ENCODE data around the gene CATSPERB.

- TF ChIP-seq MAX (IDR thresholded peaks at IDR 0.05; ENCODE audit: insufficient read depth, insufficient read length): no peak
- TF ChIP-seq, protein P1, sequence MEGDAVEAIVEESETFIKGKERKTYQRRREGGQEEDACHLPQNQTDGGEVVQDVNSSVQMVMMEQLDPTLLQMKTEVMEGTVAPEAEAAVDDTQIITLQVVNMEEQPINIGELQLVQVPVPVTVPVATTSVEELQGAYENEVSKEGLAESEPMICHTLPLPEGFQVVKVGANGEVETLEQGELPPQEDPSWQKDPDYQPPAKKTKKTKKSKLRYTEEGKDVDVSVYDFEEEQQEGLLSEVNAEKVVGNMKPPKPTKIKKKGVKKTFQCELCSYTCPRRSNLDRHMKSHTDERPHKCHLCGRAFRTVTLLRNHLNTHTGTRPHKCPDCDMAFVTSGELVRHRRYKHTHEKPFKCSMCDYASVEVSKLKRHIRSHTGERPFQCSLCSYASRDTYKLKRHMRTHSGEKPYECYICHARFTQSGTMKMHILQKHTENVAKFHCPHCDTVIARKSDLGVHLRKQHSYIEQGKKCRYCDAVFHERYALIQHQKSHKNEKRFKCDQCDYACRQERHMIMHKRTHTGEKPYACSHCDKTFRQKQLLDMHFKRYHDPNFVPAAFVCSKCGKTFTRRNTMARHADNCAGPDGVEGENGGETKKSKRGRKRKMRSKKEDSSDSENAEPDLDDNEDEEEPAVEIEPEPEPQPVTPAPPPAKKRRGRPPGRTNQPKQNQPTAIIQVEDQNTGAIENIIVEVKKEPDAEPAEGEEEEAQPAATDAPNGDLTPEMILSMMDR (IDR thresholded peaks at IDR 0.05; ENCODE audit: extremely low read depth in 1 of 2, insufficient read depth in 1 of 2, low read depth in 1 of 2, low read length in 2 of 2): no peak
- no peak for TF ChIP-seq EZH2 (IDR thresholded peaks at IDR 0.05; ENCODE audit: borderline replicate concordance, low read depth, low read length, severe bottlenecking)
- no peak for TF ChIP-seq POLR2A (IDR thresholded peaks at IDR 0.05; ENCODE audit: low read depth, low read length)
- no peak for TF ChIP-seq FOS (IDR thresholded peaks at IDR 0.05; ENCODE audit: borderline replicate concordance, insufficient read depth, low read length)
Observed at GRCh38 chr14:91536327-91536726, 195.6 kb downstream of the CATSPERB start.

All from endothelial cell of umbilical vein (primary cell).